GM18861 (cell line): Measurements from ENCODE around the gene MYPN.

Source experiments
- ATAC-seq: cut with Tn5 transposase; IDR thresholded peaks from one replicate; pipeline ENCODE4 v1.9.1; 2021; ENCODE audit not compliant: unreplicated experiment

MYPN gene

GRCh38 chr10:68092512-68092911, 16.8 kb upstream of the MYPN start:
- no peak for ATAC-seq

- ATAC-seq = no peak
Measured at GRCh38 chr10:68095153-68095552, 14.1 kb upstream of the MYPN start.

- no peak for ATAC-seq
Measured at GRCh38 chr10:68096913-68097516, 12.3 kb upstream of the MYPN start.

GRCh38 chr10:68099736-68100135, 9.6 kb upstream of the MYPN start:
- ATAC-seq = no peak

GRCh38 chr10:68101066-68101465, 8.2 kb upstream of the MYPN start:
- ATAC-seq = no peak

- no peak for ATAC-seq
Measured at GRCh38 chr10:68103261-68103878, 5.9 kb upstream of the MYPN start.

- no peak for ATAC-seq
Measured at GRCh38 chr10:68103901-68104300, 5.4 kb upstream of the MYPN start.

- no peak for ATAC-seq
Measured at GRCh38 chr10:68105820-68106219, 3.5 kb upstream of the MYPN start.

- ATAC-seq = no peak
Measured at GRCh38 chr10:68106656-68107055, 2.6 kb upstream of the MYPN start.

- no peak for ATAC-seq
Measured at GRCh38 chr10:68107651-68108050, 1.6 kb upstream of the MYPN start.

GRCh38 chr10:68108051-68108450, 1.2 kb upstream of the MYPN start:
- ATAC-seq = no peak

- no peak for ATAC-seq
Measured at GRCh38 chr10:68108653-68109052, 635 bp upstream of the MYPN start.

- no peak for ATAC-seq
Measured at GRCh38 chr10:68110027-68110426, 739 bp downstream of the MYPN start.

- ATAC-seq = no peak
Measured at GRCh38 chr10:68111584-68111983, 2.3 kb downstream of the MYPN start.

- ATAC-seq = no peak
Measured at GRCh38 chr10:68112837-68113236, 3.5 kb downstream of the MYPN start.

- ATAC-seq = no peak
Measured at GRCh38 chr10:68118657-68119056, 9.4 kb downstream of the MYPN start.

- ATAC-seq = no peak
Measured at GRCh38 chr10:68121020-68121743, 11.9 kb downstream of the MYPN start.

GRCh38 chr10:68121852-68122251, 12.6 kb downstream of the MYPN start:
- ATAC-seq = no peak

GRCh38 chr10:68124718-68125117, 15.4 kb downstream of the MYPN start:
- no peak for ATAC-seq

GRCh38 chr10:68125772-68126171, 16.5 kb downstream of the MYPN start:
- ATAC-seq = no peak

- no peak for ATAC-seq
Measured at GRCh38 chr10:68128015-68128414, 18.7 kb downstream of the MYPN start.

- ATAC-seq = no peak
Measured at GRCh38 chr10:68132391-68132790, 23.1 kb downstream of the MYPN start.
